HG03108 (cell line): Measurements from ENCODE around the gene RNF121.
"Not testable (repeated sequence)": the region's sequence is repeated elsewhere in the genome, so short reads cannot be mapped to it uniquely, and the experiment has no call there.

Experiments used
- ATAC-seq: cut with Tn5 transposase; IDR thresholded peaks from one replicate; pipeline ENCODE4 v1.9.1; 2021; ENCODE audit warnings: moderate library complexity; ENCODE audit not compliant: unreplicated experiment

The RNF121 gene

GRCh38 chr11:71928737-71929443, at the start of gene RNF121:
Gene RNF121, plus strand, starts transcription at chr11:71929046. Its CDS starts 16 bp downstream, at chr11:71929062.
- peak; percentile 72 for ATAC-seq

- ATAC-seq = not testable (repeated sequence)
Measured at GRCh38 chr11:71885806-71886205, 43.0 kb upstream of the RNF121 start.

DNA sequence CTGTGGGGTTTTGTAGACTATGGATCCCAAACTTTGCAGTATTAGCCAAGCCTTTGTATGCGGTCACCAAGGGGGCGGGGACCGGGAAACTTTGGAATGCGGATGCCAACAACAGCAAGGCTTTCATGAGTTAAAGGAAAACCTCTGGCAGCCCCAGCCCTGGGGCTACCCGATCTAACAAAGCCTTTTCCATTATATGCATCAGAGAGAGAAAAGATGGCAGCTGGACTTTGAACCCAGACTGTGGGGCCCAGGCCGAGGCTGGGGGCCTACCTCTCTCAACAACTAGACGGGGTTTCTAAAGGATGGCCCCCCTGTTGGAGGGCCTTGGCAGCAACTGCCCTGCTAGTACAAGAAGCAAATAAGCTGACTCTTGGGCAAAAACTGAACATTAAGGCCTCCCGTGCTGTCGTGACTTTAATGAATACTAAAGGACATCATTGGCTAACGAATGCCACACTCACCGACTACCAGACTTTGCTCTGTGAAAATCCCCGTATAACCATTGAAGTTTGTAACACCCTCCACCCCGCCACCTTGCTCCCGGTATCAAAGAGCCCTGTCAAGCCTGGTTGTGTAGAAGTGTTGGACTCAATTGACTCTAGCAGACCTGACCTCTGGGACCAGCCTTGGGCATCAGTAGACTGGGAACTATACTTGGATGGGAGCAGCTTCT, 40.4 kb upstream of the RNF121 start:
- not testable (repeated sequence) for ATAC-seq

DNA sequence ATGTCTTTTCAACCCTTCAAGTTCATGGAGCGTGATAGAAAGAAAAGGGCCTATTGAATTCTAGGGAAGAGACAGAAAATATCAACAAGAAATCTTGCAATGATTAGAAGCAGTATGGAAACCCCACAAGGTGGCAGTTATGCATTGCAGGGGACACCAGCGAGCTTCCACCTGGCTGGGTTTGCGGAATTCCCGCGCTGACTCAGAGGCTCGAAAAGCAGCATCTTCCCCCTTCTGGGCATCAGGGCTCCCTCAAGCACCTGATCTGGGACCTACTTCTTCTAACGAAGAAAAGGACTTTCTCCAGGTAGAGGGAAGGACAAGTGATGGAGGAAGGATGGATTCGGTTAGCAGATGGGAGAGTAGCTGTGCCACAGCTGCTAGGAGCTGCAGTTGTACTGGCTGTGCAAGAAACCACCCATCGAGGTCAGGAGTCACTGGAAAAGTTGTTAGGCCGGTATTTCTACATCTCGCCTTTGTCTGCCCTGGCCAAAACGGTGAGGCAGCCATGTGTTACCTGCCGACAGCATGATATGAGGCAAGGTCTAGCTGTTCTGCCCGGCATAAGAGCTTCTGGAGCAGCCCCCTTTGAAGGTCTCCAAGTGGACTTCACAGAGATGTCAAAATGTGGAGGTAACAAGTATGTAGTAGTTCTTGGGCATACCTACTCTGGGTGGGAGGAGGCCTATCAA, 39.5 kb upstream of the RNF121 start:
- not testable (repeated sequence) for ATAC-seq

GRCh38 chr11:71895961-71896360, 32.9 kb upstream of the RNF121 start:
- ATAC-seq = no peak

- not testable (repeated sequence) for ATAC-seq
Measured at GRCh38 chr11:71901137-71901536, 27.7 kb upstream of the RNF121 start.

DNA sequence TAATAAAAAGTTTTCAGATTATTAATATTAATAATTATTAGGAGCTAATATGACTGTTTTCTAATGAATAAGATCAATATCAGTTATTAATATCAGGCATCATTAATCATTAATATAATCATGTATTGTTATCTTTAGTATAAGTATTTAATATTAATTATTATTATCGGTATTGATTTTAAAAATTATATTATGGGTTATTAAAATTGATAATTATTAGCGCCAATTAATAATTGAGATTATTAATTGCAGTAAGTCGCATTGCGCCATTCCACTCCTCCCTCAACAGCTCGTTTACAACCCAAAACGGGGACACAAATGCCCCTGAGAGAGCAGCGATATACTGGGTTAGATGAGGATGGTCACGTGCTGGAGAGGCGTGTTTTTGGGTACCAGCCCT, 20.6 kb upstream of the RNF121 start:
- no peak for ATAC-seq

GRCh38 chr11:71910775-71911174, 18.1 kb upstream of the RNF121 start:
- not testable (repeated sequence) for ATAC-seq

GRCh38 chr11:71911321-71911985, 17.4 kb upstream of the RNF121 start:
- ATAC-seq = not testable (repeated sequence)

DNA sequence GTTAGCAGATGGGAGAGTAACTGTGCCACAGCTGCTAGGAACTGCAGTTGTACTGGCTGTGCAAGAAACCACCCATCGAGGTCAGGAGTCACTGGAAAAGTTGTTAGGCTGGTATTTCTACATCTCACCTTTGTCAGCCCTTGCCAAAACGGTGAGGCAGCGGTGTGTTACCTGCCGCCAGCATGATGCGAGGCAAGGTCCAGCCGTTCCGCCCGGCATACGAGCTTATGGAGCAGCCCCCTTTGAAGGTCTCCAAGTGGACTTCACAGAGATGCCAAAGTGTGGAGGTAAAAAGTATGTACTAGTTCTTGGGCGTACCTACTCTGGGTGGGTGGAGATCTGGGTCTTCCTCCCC, 16.9 kb upstream of the RNF121 start:
- not testable (repeated sequence) for ATAC-seq

DNA sequence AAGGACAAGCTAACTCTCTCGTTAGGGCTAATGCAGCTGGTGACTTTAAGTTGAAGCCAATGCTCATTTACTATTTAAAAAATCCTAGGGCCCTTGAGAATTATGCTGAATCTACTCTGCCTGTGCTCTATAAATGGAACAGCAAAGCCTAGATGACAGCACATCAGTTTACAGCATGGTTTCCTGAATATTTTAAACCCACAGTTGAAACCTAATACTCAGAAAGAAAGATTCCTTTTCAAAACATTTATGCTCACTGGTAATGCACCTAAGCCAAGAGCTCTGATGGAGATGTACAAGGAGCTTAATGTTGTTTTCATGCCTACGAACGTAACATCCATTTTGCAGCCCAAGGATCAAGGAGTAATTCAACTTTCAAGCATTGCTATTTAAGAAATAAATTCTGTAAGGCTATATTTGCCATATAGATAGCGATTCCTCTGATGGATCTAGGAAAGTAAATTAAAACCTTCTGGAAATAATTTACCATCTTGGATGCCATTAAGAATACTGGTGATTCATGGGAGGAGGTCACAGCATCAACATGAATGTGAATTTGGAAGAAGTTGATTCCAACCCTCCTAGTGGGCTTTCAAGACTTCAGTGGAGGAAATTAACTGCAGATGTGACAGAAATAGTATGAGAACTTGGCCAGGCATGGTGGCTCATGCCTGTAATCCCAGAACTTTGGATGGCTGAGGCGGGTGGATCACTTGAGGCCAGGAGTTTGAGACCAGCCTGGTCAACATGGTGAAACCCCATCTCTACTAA, 14.9 kb upstream of the RNF121 start:
- ATAC-seq = no peak

DNA sequence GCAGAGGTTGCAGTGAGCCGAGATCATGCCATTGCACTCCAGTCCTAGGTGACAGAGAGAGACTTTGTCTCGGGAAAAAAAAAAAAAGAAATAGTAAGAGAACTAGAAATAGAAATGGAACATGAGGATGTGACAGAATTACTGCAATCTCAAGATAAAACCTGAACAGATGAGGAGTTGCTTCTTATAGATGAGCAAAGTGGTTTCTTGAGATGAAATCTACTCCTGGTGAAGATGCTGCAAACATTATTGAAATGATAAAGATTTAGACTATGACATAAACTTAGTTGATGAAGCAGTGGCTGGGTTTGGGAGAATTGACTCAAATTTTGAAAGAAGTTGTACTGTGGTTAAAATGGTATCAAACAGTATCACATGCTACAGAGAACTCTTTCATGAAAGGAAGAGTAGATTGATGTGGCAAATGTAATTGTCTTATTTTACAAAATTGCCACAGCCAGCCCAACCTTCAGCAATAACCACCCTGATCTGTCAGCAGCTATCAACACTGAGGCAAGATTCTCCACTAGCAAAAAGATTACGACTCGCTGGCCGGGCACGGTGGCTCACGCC, 14.1 kb upstream of the RNF121 start:
- no peak for ATAC-seq

GRCh38 chr11:71917646-71918140, 11.2 kb upstream of the RNF121 start:
- ATAC-seq = no peak

GRCh38 chr11:71927820-71928736, 768 bp upstream of the RNF121 start, which contains the start of gene XNDC1N:
Gene XNDC1N, minus strand, starts transcription at chr11:71928594. Its CDS starts 5,241 bp downstream, at chr11:71923353.
- ATAC-seq = peak; percentile 57

DNA sequence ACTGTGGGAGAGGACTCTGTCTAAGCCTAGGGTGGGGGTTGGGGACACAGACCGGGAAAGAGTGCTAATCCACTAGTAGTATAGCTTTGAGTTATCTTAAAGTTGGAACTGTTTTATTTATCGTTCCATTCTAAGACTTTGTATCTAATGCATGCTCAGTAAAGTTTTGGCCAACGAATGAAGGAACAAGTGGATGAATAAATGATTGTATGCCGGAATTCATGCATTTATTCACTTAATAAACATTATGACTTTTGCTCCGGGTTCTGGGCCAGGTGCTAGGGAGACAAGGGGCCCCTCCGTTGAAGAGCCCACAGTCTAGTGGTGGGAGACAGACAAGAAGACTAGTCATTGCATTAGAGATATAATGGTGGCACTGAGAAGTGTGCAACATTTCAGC, 645 bp downstream of the RNF121 start:
- ATAC-seq = no peak

- no peak for ATAC-seq
Measured at GRCh38 chr11:71930556-71931244, 1.9 kb downstream of the RNF121 start.

DNA sequence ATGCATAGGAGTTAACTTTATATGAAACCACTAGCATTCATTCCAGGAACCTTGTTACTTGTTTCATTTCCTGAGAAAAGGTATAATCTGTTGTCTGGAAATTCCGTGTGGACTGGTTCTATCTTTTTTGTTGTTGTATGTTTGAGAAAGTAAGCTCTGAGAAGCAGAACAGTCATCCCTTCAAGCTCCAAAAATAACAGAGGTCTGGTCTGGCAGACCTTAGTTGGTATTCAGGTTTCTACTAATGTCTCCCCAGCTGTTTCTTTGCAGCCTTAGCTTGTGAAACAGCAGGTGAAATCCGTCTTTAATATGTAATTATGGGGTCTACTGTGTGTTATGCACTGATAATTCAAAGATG, 2.4 kb downstream of the RNF121 start:
- ATAC-seq = no peak

- no peak for ATAC-seq
Measured at GRCh38 chr11:71933141-71933933, 4.5 kb downstream of the RNF121 start.
